ENCODE measurements around the gene ZNF792.
"Not testable (repeated sequence)": the region's sequence is repeated elsewhere in the genome, so short reads cannot be mapped to it uniquely, and the experiment has no call there.

ZNF792 gene

GRCh38 chr19:34998777-34999497 lies 34.9 kb upstream of the ZNF792 start:
- DNase-seq (ENCODE audit: low read depth in 2 of 2): no peak

- not testable (repeated sequence) for DNase-seq (ENCODE audit: low read depth in 2 of 2)
These were observed 34.2 kb upstream of the ZNF792 start for GRCh38 chr19:34998224-34998623.

GRCh38 chr19:34997071-34997617 lies 33.1 kb upstream of the ZNF792 start:
- DNase-seq (ENCODE audit: low read depth in 2 of 2): no peak

- DNase-seq (ENCODE audit: low read depth in 2 of 2): no peak
These were observed 31.5 kb upstream of the ZNF792 start for GRCh38 chr19:34995551-34995950.

- DNase-seq (ENCODE audit: low read depth in 2 of 2): no peak
These were observed 30.9 kb upstream of the ZNF792 start for GRCh38 chr19:34994643-34995541.

- DNase-seq (ENCODE audit: low read depth in 2 of 2): no peak
These were observed 30.2 kb upstream of the ZNF792 start for GRCh38 chr19:34994286-34994642.

GRCh38 chr19:34992582-34992981 lies 28.6 kb upstream of the ZNF792 start:
- not testable (repeated sequence) for DNase-seq (ENCODE audit: low read depth in 2 of 2)

- no peak for DNase-seq (ENCODE audit: low read depth in 2 of 2)
These were observed 27.7 kb upstream of the ZNF792 start for GRCh38 chr19:34991542-34992333.

- DNase-seq (ENCODE audit: low read depth in 2 of 2): no peak
These were observed 26.7 kb upstream of the ZNF792 start for GRCh38 chr19:34990578-34991192.

GRCh38 chr19:34989298-34989697 lies 25.3 kb upstream of the ZNF792 start:
- no peak for DNase-seq (ENCODE audit: low read depth in 2 of 2)

- DNase-seq (ENCODE audit: low read depth in 2 of 2): no peak
These were observed 24.1 kb upstream of the ZNF792 start for GRCh38 chr19:34988119-34988518.

- DNase-seq (ENCODE audit: low read depth in 2 of 2): no peak
These were observed 21.4 kb upstream of the ZNF792 start for GRCh38 chr19:34985249-34986022.

GRCh38 chr19:34984287-34984686 lies 20.3 kb upstream of the ZNF792 start:
- DNase-seq (ENCODE audit: low read depth in 2 of 2): no peak

- no peak for DNase-seq (ENCODE audit: low read depth in 2 of 2)
These were observed 19.8 kb upstream of the ZNF792 start for GRCh38 chr19:34983786-34984185.

- no peak for DNase-seq (ENCODE audit: low read depth in 2 of 2)
These were observed 18.2 kb upstream of the ZNF792 start for GRCh38 chr19:34982275-34982674.

GRCh38 chr19:34979819-34980640 lies 16.0 kb upstream of the ZNF792 start:
- no peak for DNase-seq (ENCODE audit: low read depth in 2 of 2)

GRCh38 chr19:34976611-34977010 lies 12.6 kb upstream of the ZNF792 start:
- DNase-seq (ENCODE audit: low read depth in 2 of 2): no peak

- DNase-seq (ENCODE audit: low read depth in 2 of 2): no peak
These were observed 11.0 kb upstream of the ZNF792 start for GRCh38 chr19:34975056-34975455.

- no peak for DNase-seq (ENCODE audit: low read depth in 2 of 2)
These were observed 10.6 kb upstream of the ZNF792 start for GRCh38 chr19:34974646-34975045.

- no peak for DNase-seq (ENCODE audit: low read depth in 2 of 2)
These were observed 8.2 kb upstream of the ZNF792 start for GRCh38 chr19:34972163-34972705.

All from fibroblast of skin of left quadriceps (primary cell).